ENCODE data around the gene GPR18.

- TF ChIP-seq CTCF (IDR thresholded peaks at IDR 0.05): no peak
- TF ChIP-seq EP300 (IDR thresholded peaks at IDR 0.05): no peak
These were observed 29.2 kb downstream of the GPR18 start for GRCh38 chr13:99228737-99229691.
